Measurements from ENCODE around the gene AIG1.

The AIG1 gene

DNA sequence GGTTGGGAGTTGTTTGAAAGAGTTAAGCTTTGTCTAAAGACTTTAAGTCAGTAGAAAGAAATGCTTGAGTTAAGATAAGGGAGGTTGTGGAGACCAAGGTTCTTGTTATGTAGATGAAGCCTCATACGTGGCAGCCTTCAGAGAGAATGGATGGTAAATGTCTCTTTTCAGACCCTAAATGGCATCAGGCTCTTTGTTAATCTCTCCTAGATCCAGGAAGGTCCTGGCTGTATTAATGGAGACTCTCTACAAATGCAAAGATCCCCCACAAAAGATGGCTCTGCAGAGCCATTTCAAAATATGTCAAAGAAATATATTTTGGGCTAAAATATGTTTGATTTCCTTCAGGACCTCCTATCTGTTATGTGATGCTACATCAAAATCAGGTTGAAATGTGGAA lies 228.2 kb downstream of the AIG1 start:
- H3K27me3 ChIP-seq, result no peaks in the 10 kb centered on the region
- H3K36me3 ChIP-seq, result no peaks in the 10 kb centered on the region
- no peak for DNase-seq
- TF ChIP-seq, protein P1, sequence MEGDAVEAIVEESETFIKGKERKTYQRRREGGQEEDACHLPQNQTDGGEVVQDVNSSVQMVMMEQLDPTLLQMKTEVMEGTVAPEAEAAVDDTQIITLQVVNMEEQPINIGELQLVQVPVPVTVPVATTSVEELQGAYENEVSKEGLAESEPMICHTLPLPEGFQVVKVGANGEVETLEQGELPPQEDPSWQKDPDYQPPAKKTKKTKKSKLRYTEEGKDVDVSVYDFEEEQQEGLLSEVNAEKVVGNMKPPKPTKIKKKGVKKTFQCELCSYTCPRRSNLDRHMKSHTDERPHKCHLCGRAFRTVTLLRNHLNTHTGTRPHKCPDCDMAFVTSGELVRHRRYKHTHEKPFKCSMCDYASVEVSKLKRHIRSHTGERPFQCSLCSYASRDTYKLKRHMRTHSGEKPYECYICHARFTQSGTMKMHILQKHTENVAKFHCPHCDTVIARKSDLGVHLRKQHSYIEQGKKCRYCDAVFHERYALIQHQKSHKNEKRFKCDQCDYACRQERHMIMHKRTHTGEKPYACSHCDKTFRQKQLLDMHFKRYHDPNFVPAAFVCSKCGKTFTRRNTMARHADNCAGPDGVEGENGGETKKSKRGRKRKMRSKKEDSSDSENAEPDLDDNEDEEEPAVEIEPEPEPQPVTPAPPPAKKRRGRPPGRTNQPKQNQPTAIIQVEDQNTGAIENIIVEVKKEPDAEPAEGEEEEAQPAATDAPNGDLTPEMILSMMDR (IDR thresholded peaks at IDR 0.05; ENCODE audit: low read depth, low read length), result no peak
- no peaks in the 10 kb centered on the region for H3K9me3 ChIP-seq
- H3K4me3 ChIP-seq (ENCODE audit: low read depth, low read length), result no peak overlapping the region
- no peaks in the 10 kb centered on the region for H3K4me1 ChIP-seq

DNA sequence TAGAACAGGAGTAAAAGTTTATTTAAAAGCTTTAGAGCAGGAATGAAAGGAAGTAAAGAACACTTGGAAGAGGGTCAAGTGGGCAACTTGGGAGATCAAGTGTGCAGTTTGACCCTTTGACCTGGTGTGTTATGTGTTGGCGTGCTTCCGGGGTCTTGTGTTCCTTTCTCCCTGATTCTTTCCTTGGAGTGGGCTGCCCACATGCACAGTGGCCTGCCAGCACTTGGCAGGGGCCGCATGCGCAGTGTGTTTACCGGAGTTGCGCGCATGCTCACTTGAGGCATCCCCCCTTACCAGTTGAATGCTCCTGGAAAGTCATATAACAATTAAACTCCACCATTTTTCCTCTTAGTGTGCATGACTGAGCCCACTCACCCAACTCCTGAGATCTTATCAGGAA lies 229.5 kb downstream of the AIG1 start:
- DNase-seq, result no peak
- TF ChIP-seq, protein P1 (IDR thresholded peaks at IDR 0.05; ENCODE audit: low read depth, low read length), result no peak
- Histone ChIP-seq H3K36me3 (no peaks in the 10 kb centered on the region), H3K4me1 (no peaks in the 10 kb centered on the region), H3K4me3 (ENCODE audit: low read depth, low read length) (no peak overlapping the region), H3K9me3 (no peaks in the 10 kb centered on the region), H3K27me3 (no peaks in the 10 kb centered on the region)

DNA sequence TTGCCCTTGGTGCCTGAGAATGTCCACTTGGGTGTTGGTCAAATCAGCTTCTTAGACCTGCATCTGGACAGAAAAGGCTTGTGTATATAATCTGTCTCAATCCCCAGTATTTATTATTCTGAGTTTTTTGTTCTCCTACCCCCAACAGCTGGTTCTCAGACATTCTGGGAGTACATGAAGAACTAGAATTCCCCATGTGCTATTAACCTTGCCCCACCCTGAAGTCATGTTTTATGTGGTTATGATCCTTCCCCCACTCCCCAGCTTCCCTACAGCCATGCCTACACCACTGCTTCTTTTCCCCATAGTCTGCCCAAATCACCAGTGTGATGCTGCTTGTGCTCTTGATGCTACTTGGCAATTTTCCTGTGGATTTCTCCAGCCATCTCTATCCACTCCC lies 232.8 kb downstream of the AIG1 start:
- H3K36me3 ChIP-seq, result no peaks in the 10 kb centered on the region
- no peaks in the 10 kb centered on the region for H3K4me1 ChIP-seq
- no peaks in the 10 kb centered on the region for H3K9me3 ChIP-seq
- no peaks in the 10 kb centered on the region for H3K27me3 ChIP-seq
- no peak overlapping the region for H3K4me3 ChIP-seq (ENCODE audit: low read depth, low read length)
- no peak for DNase-seq
- TF ChIP-seq, protein P1 (IDR thresholded peaks at IDR 0.05; ENCODE audit: low read depth, low read length), result no peak

DNA sequence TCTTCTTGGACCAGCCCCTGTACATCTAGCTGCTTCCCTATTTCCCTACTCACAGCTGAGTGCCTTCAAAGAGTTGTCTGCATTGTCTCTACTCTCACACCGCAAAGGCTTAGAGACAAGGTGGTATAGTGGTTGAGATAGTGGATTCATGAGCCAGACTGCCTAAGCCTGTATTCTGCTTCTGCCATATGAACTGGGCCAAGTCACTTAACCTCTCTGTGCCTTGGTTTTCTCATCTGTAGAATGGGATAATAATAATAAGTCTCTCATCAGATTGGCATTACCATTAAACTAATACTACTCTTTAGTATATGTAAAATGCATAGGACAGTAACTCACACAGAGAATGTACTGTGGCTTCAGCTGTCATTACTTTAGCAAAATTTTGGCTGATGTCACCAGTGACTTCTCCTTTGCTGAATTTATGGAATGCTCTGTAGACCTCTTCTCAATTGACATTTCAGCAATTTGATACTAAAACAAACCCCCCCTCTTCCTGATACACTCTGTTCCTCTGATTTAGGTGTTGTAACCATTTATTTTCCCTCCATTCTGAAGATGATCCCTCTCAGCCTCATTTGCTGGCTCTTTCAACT lies 233.7 kb downstream of the AIG1 start:
- DNase-seq, result no peak
- Histone ChIP-seq H3K9me3 (no peaks in the 10 kb centered on the region), H3K4me3 (ENCODE audit: low read depth, low read length) (no peak overlapping the region), H3K36me3 (no peaks in the 10 kb centered on the region), H3K4me1 (no peaks in the 10 kb centered on the region), H3K27me3 (no peaks in the 10 kb centered on the region)
- TF ChIP-seq, protein P1 (IDR thresholded peaks at IDR 0.05; ENCODE audit: low read depth, low read length), result no peak

DNA sequence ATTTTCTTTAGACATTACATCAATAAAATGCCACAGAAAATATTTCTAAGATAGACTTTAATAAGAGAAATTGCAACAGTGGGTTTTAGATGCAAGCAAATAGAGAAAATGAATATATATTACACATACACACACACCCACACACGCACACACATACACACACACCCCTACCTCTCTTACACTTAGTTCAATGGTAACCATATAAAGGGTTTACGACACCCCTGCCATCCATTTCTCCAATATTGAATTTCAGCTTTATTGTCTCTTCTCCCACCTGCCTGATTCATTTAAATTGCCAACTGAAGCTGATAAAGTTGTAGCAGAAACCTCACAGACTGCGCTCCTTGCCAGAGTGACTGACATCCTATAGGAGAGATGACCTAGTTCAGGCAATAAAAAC lies 235.2 kb downstream of the AIG1 start:
- TF ChIP-seq, protein P1 (IDR thresholded peaks at IDR 0.05; ENCODE audit: low read depth, low read length), result no peak
- no peak for DNase-seq

DNA sequence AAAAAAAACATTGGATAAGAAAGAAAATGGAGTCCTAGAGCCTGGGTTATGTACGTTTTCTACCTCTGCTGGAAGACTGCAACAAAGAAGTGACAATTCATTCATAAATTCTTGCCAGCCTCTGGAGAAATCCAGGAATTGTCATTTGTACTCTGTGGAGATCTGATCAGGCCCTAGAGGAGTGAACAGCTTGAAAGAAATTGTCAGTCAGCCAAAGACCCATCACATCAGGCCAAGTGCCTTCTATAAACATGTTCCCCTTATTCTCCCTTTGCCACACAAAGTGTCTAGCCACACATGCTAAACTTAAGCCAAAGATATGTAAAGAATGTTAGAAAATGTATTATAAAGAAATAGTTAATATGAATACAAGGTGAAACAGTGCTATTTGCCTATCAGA lies 237.4 kb downstream of the AIG1 start:
- H3K4me1 ChIP-seq, result no peaks in the 10 kb centered on the region
- H3K9me3 ChIP-seq, result no peaks in the 10 kb centered on the region
- TF ChIP-seq, protein P1 (IDR thresholded peaks at IDR 0.05; ENCODE audit: low read depth, low read length), result no peak
- H3K4me3 ChIP-seq (ENCODE audit: low read depth, low read length), result no peak overlapping the region
- no peak for DNase-seq
- no peaks in the 10 kb centered on the region for H3K27me3 ChIP-seq
- no peaks in the 10 kb centered on the region for H3K36me3 ChIP-seq

More for the DNA sequence above, 235.2 kb downstream of the AIG1 start:
- Histone ChIP-seq H3K36me3 (no peaks in the 10 kb centered on the region), H3K4me1 (no peaks in the 10 kb centered on the region), H3K4me3 (ENCODE audit: low read depth, low read length) (no peak overlapping the region), H3K9me3 (no peaks in the 10 kb centered on the region), H3K27me3 (no peaks in the 10 kb centered on the region)

Data from BE2C (cell line).